Testis (tissue), 2 donors: ENCODE measurements around the gene HEMK1.

Source experiments
- CTCF ChIP-seq, 3 experiments: fragments of 450-650 bp in 2 of 3; fragments of 200-600 bp in 1 of 3; sonication (generic) in 1 of 3; IDR thresholded peaks; one replicate each; pipeline ENCODE4 v1.5.1; 2016 to 2019; ENCODE audit warnings: antibody characterized with exemption in 3 of 3, mild to moderate bottlenecking in 2 of 3, moderate library complexity in 1 of 3
- POLR2A ChIP-seq: fragments of 450-650 bp; IDR thresholded peaks from one replicate; pipeline ENCODE4 v1.6.1; 2017; ENCODE audit warnings: antibody characterized with exemption, mild to moderate bottlenecking, moderate library complexity

GRCh38 chr3:50622881-50623280 is 53.6 kb downstream of the HEMK1 start:
- TF ChIP-seq CTCF (IDR thresholded peaks at IDR 0.05): no peak
- TF ChIP-seq POLR2A: no peak
